ENCODE results near the gene GPR183. TPM values are rescaled to one million over a fixed set of nuclear protein-coding genes. Genes with fewer than 3 reads are reported as not detected.

The GPR183 gene
- total RNA-seq, 1 donor from 2014 or later: 4.9 TPM

DNA sequence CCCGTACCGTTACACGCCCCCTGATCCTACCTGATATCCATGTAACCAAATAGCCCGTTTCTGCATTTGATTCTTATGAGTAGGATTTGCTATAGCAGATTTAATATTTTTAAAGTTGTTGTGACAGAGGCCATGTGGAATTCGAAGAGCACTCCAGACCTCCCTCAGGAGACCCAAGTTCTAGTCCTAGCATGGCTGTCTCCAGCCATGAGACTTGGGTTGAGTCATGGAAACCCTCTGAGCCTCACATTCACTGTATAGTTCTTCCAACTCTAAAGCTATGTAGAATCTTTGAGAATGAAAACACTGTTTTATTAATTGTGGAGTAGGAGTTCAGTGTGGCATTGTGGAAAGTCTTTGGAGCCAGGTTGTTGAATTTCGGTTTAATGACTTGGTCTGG, 8.0 kb upstream of the GPR183 start:
- Histone ChIP-seq H2AFZ (ENCODE audit: low read depth, low read length) (no peak overlapping the region), H3K36me3 (ENCODE audit: insufficient read depth, low read length) (no peaks in the 10 kb centered on the region), H3K27me3 (ENCODE audit: insufficient read depth, low read length) (no peaks in the 10 kb centered on the region), H3K9me3 (ENCODE audit: insufficient read depth, low read depth, low read length) (no peaks in the 10 kb centered on the region), H3K27ac (ENCODE audit: low read depth, low read length) (peak overlapping the region; percentile 35), H3K9ac (ENCODE audit: low read length) (peak overlapping the region; percentile 5), H3K79me2 (ENCODE audit: insufficient read depth, low read length) (peaks cover 5% of the 10 kb centered on the region), H3K4me3 (ENCODE audit: insufficient read depth, low read depth, low read length) (no peak overlapping the region), H3K4me1 (ENCODE audit: insufficient read depth, low read length) (peaks cover 38% of the 10 kb centered on the region), H3K4me2 (ENCODE audit: low read length) (peak overlapping the region; percentile 50), H4K20me1 (ENCODE audit: insufficient read depth, low read length) (peaks cover 5% of the 10 kb centered on the region)
- no peak for TF ChIP-seq EZH2 (IDR thresholded peaks at IDR 0.05; ENCODE audit: insufficient read depth, low read length)
- TF ChIP-seq CTCF (IDR thresholded peaks at IDR 0.05; ENCODE audit: insufficient read depth, low read depth, low read length): no peak
- H3K36me3 Mint-ChIP-seq (ENCODE audit: low read depth, unreplicated experiment): peaks cover 20% of the 10 kb centered on the region
- H3K4me1 Mint-ChIP-seq (ENCODE audit: low read depth, unreplicated experiment): peaks cover 30% of the 10 kb centered on the region
- no peak overlapping the region for H3K4me3 Mint-ChIP-seq (ENCODE audit: unreplicated experiment)
- H3K27me3 Mint-ChIP-seq (ENCODE audit: low read depth, unreplicated experiment): no peaks in the 10 kb centered on the region
- FAIRE-seq (no peak), DNase-seq (ENCODE audit: low read depth) (no peak)
- no peaks in the 10 kb centered on the region for H3K9me3 Mint-ChIP-seq (ENCODE audit: unreplicated experiment)
- H3K27ac Mint-ChIP-seq (ENCODE audit: unreplicated experiment): no peak overlapping the region

GRCh38 chr13:99314640-99315176, 7.5 kb upstream of the GPR183 start:
- peak; percentile 60 for FAIRE-seq
- Histone ChIP-seq H4K20me1 (ENCODE audit: insufficient read depth, low read length) (peaks cover 5% of the 10 kb centered on the region), H3K4me2 (ENCODE audit: low read length) (peak overlapping the region; percentile 50), H3K4me3 (ENCODE audit: insufficient read depth, low read depth, low read length) (no peak overlapping the region), H3K27ac (ENCODE audit: low read depth, low read length) (peak overlapping the region; percentile 35), H2AFZ (ENCODE audit: low read depth, low read length) (no peak overlapping the region), H3K4me1 (ENCODE audit: insufficient read depth, low read length) (peaks cover 42% of the 10 kb centered on the region), H3K79me2 (ENCODE audit: insufficient read depth, low read length) (peaks cover 5% of the 10 kb centered on the region), H3K9me3 (ENCODE audit: insufficient read depth, low read depth, low read length) (no peaks in the 10 kb centered on the region), H3K9ac (ENCODE audit: low read length) (peak overlapping the region; percentile 5), H3K27me3 (ENCODE audit: insufficient read depth, low read length) (no peaks in the 10 kb centered on the region), H3K36me3 (ENCODE audit: insufficient read depth, low read length) (no peaks in the 10 kb centered on the region)
- DNase-seq (ENCODE audit: low read depth): peak; percentile 75
- Mint-ChIP-seq H3K27me3 (ENCODE audit: low read depth, unreplicated experiment) (no peaks in the 10 kb centered on the region), H3K4me1 (ENCODE audit: low read depth, unreplicated experiment) (peaks cover 33% of the 10 kb centered on the region), H3K27ac (ENCODE audit: unreplicated experiment) (no peak overlapping the region), H3K4me3 (ENCODE audit: unreplicated experiment) (no peak overlapping the region), H3K36me3 (ENCODE audit: low read depth, unreplicated experiment) (peaks cover 20% of the 10 kb centered on the region), H3K9me3 (ENCODE audit: unreplicated experiment) (no peaks in the 10 kb centered on the region)
- TF ChIP-seq CTCF (IDR thresholded peaks at IDR 0.05; ENCODE audit: insufficient read depth, low read depth, low read length) (no peak), EZH2 (IDR thresholded peaks at IDR 0.05; ENCODE audit: insufficient read depth, low read length) (no peak)

- no peak overlapping the region for H2AFZ ChIP-seq (ENCODE audit: low read depth, low read length)
- H3K27ac Mint-ChIP-seq (ENCODE audit: unreplicated experiment): no peak overlapping the region
- no peaks in the 10 kb centered on the region for H3K27me3 ChIP-seq (ENCODE audit: insufficient read depth, low read length)
- FAIRE-seq (no peak), DNase-seq (ENCODE audit: low read depth) (no peak)
- H3K4me2 ChIP-seq (ENCODE audit: low read length): no peak overlapping the region
- H3K9ac ChIP-seq (ENCODE audit: low read length): no peak overlapping the region
- no peaks in the 10 kb centered on the region for H3K9me3 Mint-ChIP-seq (ENCODE audit: unreplicated experiment)
- H3K4me1 Mint-ChIP-seq (ENCODE audit: low read depth, unreplicated experiment): peaks cover 36% of the 10 kb centered on the region
- no peaks in the 10 kb centered on the region for H3K27me3 Mint-ChIP-seq (ENCODE audit: low read depth, unreplicated experiment)
- peaks cover 5% of the 10 kb centered on the region for H3K79me2 ChIP-seq (ENCODE audit: insufficient read depth, low read length)
- H3K9me3 ChIP-seq (ENCODE audit: insufficient read depth, low read depth, low read length): no peaks in the 10 kb centered on the region
- no peak overlapping the region for H3K4me3 Mint-ChIP-seq (ENCODE audit: unreplicated experiment)
- peaks cover 5% of the 10 kb centered on the region for H4K20me1 ChIP-seq (ENCODE audit: insufficient read depth, low read length)
- no peak overlapping the region for H3K27ac ChIP-seq (ENCODE audit: low read depth, low read length)
- H3K4me3 ChIP-seq (ENCODE audit: insufficient read depth, low read depth, low read length): no peak overlapping the region
- H3K36me3 Mint-ChIP-seq (ENCODE audit: low read depth, unreplicated experiment): peaks cover 16% of the 10 kb centered on the region
- TF ChIP-seq EZH2 (IDR thresholded peaks at IDR 0.05; ENCODE audit: insufficient read depth, low read length) (no peak), CTCF (IDR thresholded peaks at IDR 0.05; ENCODE audit: insufficient read depth, low read depth, low read length) (no peak)
- peaks cover 50% of the 10 kb centered on the region for H3K4me1 ChIP-seq (ENCODE audit: insufficient read depth, low read length)
- no peaks in the 10 kb centered on the region for H3K36me3 ChIP-seq (ENCODE audit: insufficient read depth, low read length)
These were observed 6.7 kb upstream of the GPR183 start for GRCh38 chr13:99313941-99314340.
